Activated CD8-positive, alpha-beta memory T cell treated with anti-CD3 and anti-CD28 coated beads, Interleukin-2, amount 50 U/mL, for 4 hours (primary cell): ENCODE results near the gene GNB1L.
"Not testable (repeated sequence)": the region's sequence is repeated elsewhere in the genome, so short reads cannot be mapped to it uniquely, and the experiment has no call there.

Source experiments
- DNase-seq: peaks from one replicate; pipeline ENCODE4 v3.0.0-alpha.2; 2020

The GNB1L gene

GRCh38 chr22:19791894-19792293 is 62.8 kb downstream of the GNB1L start:
- no peak for DNase-seq

- no peak for DNase-seq
Measured at GRCh38 chr22:19791243-19791642, 63.4 kb downstream of the GNB1L start.

- no peak for DNase-seq
Measured at GRCh38 chr22:19789828-19790227, 64.8 kb downstream of the GNB1L start.

- DNase-seq, result no peak
Measured at GRCh38 chr22:19789406-19789805, 65.3 kb downstream of the GNB1L start.

- DNase-seq, result no peak
Measured at GRCh38 chr22:19788661-19789225, 65.9 kb downstream of the GNB1L start.

- DNase-seq, result no peak
Measured at GRCh38 chr22:19787849-19788141, 66.9 kb downstream of the GNB1L start.

GRCh38 chr22:19786959-19787848 is 67.5 kb downstream of the GNB1L start:
- no peak for DNase-seq

- DNase-seq, result no peak
Measured at GRCh38 chr22:19786264-19786585, 68.4 kb downstream of the GNB1L start.

- DNase-seq, result no peak
Measured at GRCh38 chr22:19785461-19786263, 69.0 kb downstream of the GNB1L start.

GRCh38 chr22:19784384-19785175 is 70.1 kb downstream of the GNB1L start:
- DNase-seq, result no peak

- DNase-seq, result no peak
Measured at GRCh38 chr22:19783586-19784383, 70.9 kb downstream of the GNB1L start.

- no peak for DNase-seq
Measured at GRCh38 chr22:19782533-19782932, 72.1 kb downstream of the GNB1L start.

- DNase-seq, result no peak
Measured at GRCh38 chr22:19779685-19780268, 74.9 kb downstream of the GNB1L start.

- DNase-seq, result no peak
Measured at GRCh38 chr22:19779011-19779421, 75.7 kb downstream of the GNB1L start.

- DNase-seq, result not testable (repeated sequence)
Measured at GRCh38 chr22:19777192-19777591, 77.5 kb downstream of the GNB1L start.

- no peak for DNase-seq
Measured at GRCh38 chr22:19776433-19777031, 78.1 kb downstream of the GNB1L start.

- DNase-seq, result no peak
Measured at GRCh38 chr22:19775496-19776325, 79.0 kb downstream of the GNB1L start.

- no peak for DNase-seq
Measured at GRCh38 chr22:19774628-19775027, 80.0 kb downstream of the GNB1L start.

- no peak for DNase-seq
Measured at GRCh38 chr22:19773470-19774040, 81.1 kb downstream of the GNB1L start.
